ENCODE results near the gene ADAM19.
"Not testable (repeated sequence)": the region's sequence is repeated elsewhere in the genome, so short reads cannot be mapped to it uniquely, and the experiment has no call there.

Gene ADAM19

DNA sequence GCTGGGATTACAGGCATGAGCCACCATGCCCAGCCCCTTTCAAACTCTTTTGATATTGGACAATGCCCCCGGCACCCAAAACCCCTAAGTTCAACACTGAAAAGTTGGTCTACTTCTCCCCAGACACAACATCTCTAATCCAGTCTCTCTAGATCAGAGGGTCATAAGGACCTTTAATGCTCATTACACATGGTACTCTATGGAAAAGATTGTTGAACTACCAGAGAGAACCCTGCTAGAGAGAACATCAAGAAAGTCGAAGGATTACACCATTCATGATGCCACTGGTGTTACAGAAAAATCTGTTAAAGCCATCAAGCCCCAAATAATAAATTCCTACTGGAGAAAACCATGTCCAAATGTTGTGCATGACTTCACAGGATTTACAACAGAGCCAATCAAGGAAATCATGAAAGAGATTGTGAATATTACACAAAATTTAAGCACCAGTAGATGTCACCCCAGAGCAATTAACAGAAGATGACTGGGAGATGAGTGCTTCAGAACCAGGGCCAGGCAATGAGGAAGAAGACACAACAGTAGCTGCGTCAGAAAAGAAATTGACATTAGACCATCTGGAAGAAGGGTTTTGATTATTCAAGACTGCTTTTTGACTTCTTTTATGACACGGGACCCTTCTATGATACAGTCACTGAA lies 143.9 kb downstream of the ADAM19 start:
- TF ChIP-seq, protein P1, sequence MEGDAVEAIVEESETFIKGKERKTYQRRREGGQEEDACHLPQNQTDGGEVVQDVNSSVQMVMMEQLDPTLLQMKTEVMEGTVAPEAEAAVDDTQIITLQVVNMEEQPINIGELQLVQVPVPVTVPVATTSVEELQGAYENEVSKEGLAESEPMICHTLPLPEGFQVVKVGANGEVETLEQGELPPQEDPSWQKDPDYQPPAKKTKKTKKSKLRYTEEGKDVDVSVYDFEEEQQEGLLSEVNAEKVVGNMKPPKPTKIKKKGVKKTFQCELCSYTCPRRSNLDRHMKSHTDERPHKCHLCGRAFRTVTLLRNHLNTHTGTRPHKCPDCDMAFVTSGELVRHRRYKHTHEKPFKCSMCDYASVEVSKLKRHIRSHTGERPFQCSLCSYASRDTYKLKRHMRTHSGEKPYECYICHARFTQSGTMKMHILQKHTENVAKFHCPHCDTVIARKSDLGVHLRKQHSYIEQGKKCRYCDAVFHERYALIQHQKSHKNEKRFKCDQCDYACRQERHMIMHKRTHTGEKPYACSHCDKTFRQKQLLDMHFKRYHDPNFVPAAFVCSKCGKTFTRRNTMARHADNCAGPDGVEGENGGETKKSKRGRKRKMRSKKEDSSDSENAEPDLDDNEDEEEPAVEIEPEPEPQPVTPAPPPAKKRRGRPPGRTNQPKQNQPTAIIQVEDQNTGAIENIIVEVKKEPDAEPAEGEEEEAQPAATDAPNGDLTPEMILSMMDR (IDR thresholded peaks at IDR 0.05): no peak
- H3K9me3 ChIP-seq: no peaks in the 10 kb centered on the region
- no peak overlapping the region for H3K4me3 ChIP-seq (ENCODE audit: low read depth in 1 of 2, low read length in 1 of 2)
- H3K4me1 ChIP-seq (ENCODE audit: control insufficient read depth in 1 of 2, insufficient read depth in 1 of 2, low read depth in 1 of 2, low read length in 1 of 2): no peaks in the 10 kb centered on the region
- no peaks in the 10 kb centered on the region for H3K36me3 ChIP-seq
- no peak overlapping the region for H3K27ac ChIP-seq
- H3K27me3 ChIP-seq: no peaks in the 10 kb centered on the region

DNA sequence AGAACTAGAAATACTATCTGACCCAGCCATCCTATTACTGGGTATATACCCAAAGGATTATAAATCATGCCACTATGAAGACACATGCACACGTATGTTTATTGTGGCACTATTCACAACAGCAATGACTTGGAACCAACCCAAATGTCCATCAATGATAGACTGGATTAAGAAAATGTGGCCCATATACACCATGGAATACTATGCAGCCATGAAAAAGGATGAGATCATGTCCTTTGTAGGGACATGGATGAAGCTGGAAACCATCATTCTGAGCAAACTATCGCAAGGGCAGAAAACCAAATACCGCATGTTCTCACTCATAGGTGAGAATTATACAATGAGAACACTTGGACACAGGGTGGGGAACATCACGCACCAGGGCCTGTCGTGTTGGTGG lies 145.7 kb downstream of the ADAM19 start:
- H3K27me3 ChIP-seq; H3K4me3 ChIP-seq (ENCODE audit: low read depth in 1 of 2, low read length in 1 of 2); H3K36me3 ChIP-seq; H3K4me1 ChIP-seq (ENCODE audit: control insufficient read depth in 1 of 2, insufficient read depth in 1 of 2, low read depth in 1 of 2, low read length in 1 of 2); H3K9me3 ChIP-seq; H3K27ac ChIP-seq: not testable (repeated sequence)
